Measurements from ENCODE around the gene VEGFC.

VEGFC gene

GRCh38 chr4:176744091-176744490, 48.6 kb downstream of the VEGFC start:
- no peak for TF ChIP-seq CTCF (IDR thresholded peaks at IDR 0.05; ENCODE audit: insufficient read depth, low read length)
- no peak for TF ChIP-seq REST (IDR thresholded peaks at IDR 0.05; ENCODE audit: insufficient replicate concordance, low read depth)
- TF ChIP-seq SPI1 (IDR thresholded peaks at IDR 0.05; ENCODE audit: borderline replicate concordance, low read depth): no peak
- no peak for TF ChIP-seq POLR2AphosphoS5 (IDR thresholded peaks at IDR 0.05; ENCODE audit: low read depth)
- no peak for TF ChIP-seq GABPA (IDR thresholded peaks at IDR 0.05; ENCODE audit: low read depth)
- Histone ChIP-seq H3K27me3 (ENCODE audit: insufficient read depth, poor library complexity, severe bottlenecking) (no peaks in the 10 kb centered on the region), H3K27ac (replicated peaks) (no peak overlapping the region), H3K4me3 (replicated peaks; ENCODE audit: insufficient read depth, low read length) (no peak overlapping the region)
- DNase-seq (ENCODE audit: low read depth in 1 of 2, low spot score in 1 of 2): no peak

DNA sequence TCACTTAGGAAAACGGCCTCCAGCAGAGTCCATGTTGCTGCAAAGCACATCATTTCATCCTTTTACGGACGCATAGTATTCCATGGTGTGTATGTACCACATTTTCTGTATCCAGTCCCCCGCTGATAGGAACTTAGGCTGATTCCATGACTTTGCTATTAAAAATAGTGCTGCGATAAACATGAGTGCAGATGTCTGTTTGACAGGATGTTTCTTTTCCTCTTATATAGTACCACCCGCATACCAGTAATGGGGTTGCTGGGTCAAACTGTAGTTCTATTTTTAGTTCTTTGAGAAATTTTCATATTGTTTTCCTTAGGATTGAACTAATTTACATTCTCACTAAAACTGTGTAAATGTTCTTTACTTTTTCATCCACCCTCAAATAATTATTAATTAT, 50.5 kb downstream of the VEGFC start:
- no peak for DNase-seq (ENCODE audit: low read depth in 1 of 2, low spot score in 1 of 2)
- no peak for TF ChIP-seq REST (IDR thresholded peaks at IDR 0.05; ENCODE audit: insufficient replicate concordance, low read depth)
- TF ChIP-seq GABPA (IDR thresholded peaks at IDR 0.05; ENCODE audit: low read depth): no peak
- no peak for TF ChIP-seq POLR2AphosphoS5 (IDR thresholded peaks at IDR 0.05; ENCODE audit: low read depth)
- TF ChIP-seq CTCF (IDR thresholded peaks at IDR 0.05; ENCODE audit: insufficient read depth, low read length): no peak
- no peak for TF ChIP-seq SPI1 (IDR thresholded peaks at IDR 0.05; ENCODE audit: borderline replicate concordance, low read depth)
- no peaks in the 10 kb centered on the region for H3K27me3 ChIP-seq (ENCODE audit: insufficient read depth, poor library complexity, severe bottlenecking)
- no peak overlapping the region for H3K4me3 ChIP-seq (replicated peaks; ENCODE audit: insufficient read depth, low read length)
- no peak overlapping the region for H3K27ac ChIP-seq (replicated peaks)

- Histone ChIP-seq H3K4me3 (replicated peaks; ENCODE audit: insufficient read depth, low read length) (no peak overlapping the region), H3K27me3 (ENCODE audit: insufficient read depth, poor library complexity, severe bottlenecking) (no peaks in the 10 kb centered on the region), H3K27ac (replicated peaks) (no peak overlapping the region)
- TF ChIP-seq POLR2AphosphoS5 (IDR thresholded peaks at IDR 0.05; ENCODE audit: low read depth): no peak
- TF ChIP-seq CTCF (IDR thresholded peaks at IDR 0.05; ENCODE audit: insufficient read depth, low read length): no peak
- no peak for TF ChIP-seq REST (IDR thresholded peaks at IDR 0.05; ENCODE audit: insufficient replicate concordance, low read depth)
- no peak for TF ChIP-seq GABPA (IDR thresholded peaks at IDR 0.05; ENCODE audit: low read depth)
- TF ChIP-seq SPI1 (IDR thresholded peaks at IDR 0.05; ENCODE audit: borderline replicate concordance, low read depth): no peak
- DNase-seq (ENCODE audit: low read depth in 1 of 2, low spot score in 1 of 2): no peak
Measured at GRCh38 chr4:176741253-176741652, 51.5 kb downstream of the VEGFC start.
